Umbilical cord (tissue), 2 donors: ENCODE measurements around the gene UBE2Z. TPM values are rescaled to one million over a fixed set of nuclear protein-coding genes. Genes with fewer than 3 reads are reported as not detected.
A peak's percentile ranks its signal among the peaks of the same experiment; 100 is the strongest.

ENCODE experiments used
- DNase-seq: peaks from one replicate; pipeline ENCODE4 v3.0.0-alpha.2; 2015; ENCODE audit warnings: low spot score
- total RNA-seq: library from RNA; depleted of rRNA; stranded (reverse); fragments of >200 nt; gene quantifications from one replicate; pipeline ENCODE4 v1.2.3, GENCODE V29; 2014; ENCODE audit warnings: low replicate concordance; ENCODE audit not compliant: insufficient read depth

UBE2Z gene
- total RNA-seq, 1 donor from 2014 or later = 32.0 TPM

- peak; percentile 38 for DNase-seq
These were observed 46.1 kb downstream of the UBE2Z start for GRCh38 chr17:48954300-48954755.

- peak; percentile 75 for DNase-seq
These were observed 52.8 kb downstream of the UBE2Z start for GRCh38 chr17:48960834-48961515.

GRCh38 chr17:48961516-48962233, 53.5 kb downstream of the UBE2Z start:
- peak; percentile 79 for DNase-seq

- peak; percentile 75 for DNase-seq
These were observed 62.0 kb downstream of the UBE2Z start for GRCh38 chr17:48970224-48970623.

- DNase-seq = peak; percentile 77
These were observed 62.9 kb downstream of the UBE2Z start for GRCh38 chr17:48970865-48971687.

GRCh38 chr17:48972749-48973097, 64.5 kb downstream of the UBE2Z start:
- DNase-seq = no peak

- DNase-seq = no peak
These were observed 65.6 kb downstream of the UBE2Z start for GRCh38 chr17:48973806-48974205.

Other genes with a start within 250 kb of the UBE2Z start
- gene PRAC1, start 185.9 kb upstream of the UBE2Z start, total RNA-seq = not detected
- not detected for gene PRAC2, start 185.2 kb upstream of the UBE2Z start, total RNA-seq
- 0.72 TPM for gene HOXB13, start 179.7 kb upstream of the UBE2Z start, total RNA-seq
- not detected for gene TTLL6, start 91.2 kb upstream of the UBE2Z start, total RNA-seq
- 120 TPM for gene CALCOCO2, start 77.4 kb upstream of the UBE2Z start, total RNA-seq
- 50.1 TPM for gene ATP5MC1, start 15.6 kb upstream of the UBE2Z start, total RNA-seq
- 74.2 TPM for gene SNF8, start 36.4 kb downstream of the UBE2Z start, total RNA-seq
- gene GIP, start 60.2 kb downstream of the UBE2Z start, total RNA-seq = not detected
- gene IGF2BP1, start 89.0 kb downstream of the UBE2Z start, total RNA-seq = 9.4 TPM
- gene B4GALNT2, start 224.4 kb downstream of the UBE2Z start, total RNA-seq = 1.2 TPM